Measurements from ENCODE around the gene MOV10. TPM values are rescaled to one million over a fixed set of nuclear protein-coding genes. Genes with fewer than 3 reads are reported as not detected.

MOV10 gene
- total and polyA plus RNA-seq, 9 of the 15 experiments (the other 6 are each of a cell fraction or from before 2014, with no cell fraction given), result 16.7 to 105 (median 49.5) TPM

GRCh38 chr1:112673592-112674439 is 643 bp upstream of the MOV10 start (continued):
- TF ChIP-seq ZNF165 (CRISPR knock-in tag; IDR thresholded peaks at IDR 0.05; ENCODE audit: borderline replicate concordance), result no peak
- TF ChIP-seq ZNF79 (CRISPR knock-in tag; IDR thresholded peaks at IDR 0.05; ENCODE audit: low read depth), result no peak
- TF ChIP-seq ID3 (CRISPR knock-in tag; IDR thresholded peaks at IDR 0.05), result no peak
- TF ChIP-seq ID3 (tag; IDR thresholded peaks at IDR 0.05), result 0 out of 2 replicates have a peak, but pooled peaks have one; percentile 33
- no peak for TF ChIP-seq PHF20 (IDR thresholded peaks at IDR 0.05; ENCODE audit: partially characterized antibody)
- TF ChIP-seq ZNF583 (CRISPR knock-in tag; IDR thresholded peaks at IDR 0.05), result no peak
- 0 out of 2 replicates have a peak, but pooled peaks have one; percentile 49 for TF ChIP-seq ZNF561 (CRISPR knock-in tag; conservative IDR thresholded peaks at IDR 0.05)
- TF ChIP-seq, protein P1, sequence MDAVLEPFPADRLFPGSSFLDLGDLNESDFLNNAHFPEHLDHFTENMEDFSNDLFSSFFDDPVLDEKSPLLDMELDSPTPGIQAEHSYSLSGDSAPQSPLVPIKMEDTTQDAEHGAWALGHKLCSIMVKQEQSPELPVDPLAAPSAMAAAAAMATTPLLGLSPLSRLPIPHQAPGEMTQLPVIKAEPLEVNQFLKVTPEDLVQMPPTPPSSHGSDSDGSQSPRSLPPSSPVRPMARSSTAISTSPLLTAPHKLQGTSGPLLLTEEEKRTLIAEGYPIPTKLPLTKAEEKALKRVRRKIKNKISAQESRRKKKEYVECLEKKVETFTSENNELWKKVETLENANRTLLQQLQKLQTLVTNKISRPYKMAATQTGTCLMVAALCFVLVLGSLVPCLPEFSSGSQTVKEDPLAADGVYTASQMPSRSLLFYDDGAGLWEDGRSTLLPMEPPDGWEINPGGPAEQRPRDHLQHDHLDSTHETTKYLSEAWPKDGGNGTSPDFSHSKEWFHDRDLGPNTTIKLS (IDR thresholded peaks at IDR 0.05; ENCODE audit: borderline replicate concordance, low read depth), result 0 out of 2 replicates have a peak, but pooled peaks have one; percentile 21
- TF ChIP-seq TFAM (CRISPR knock-in tag; conservative IDR thresholded peaks at IDR 0.05), result no peak
- 0 out of 2 replicates have a peak, but pooled peaks have one; percentile 78 for TF ChIP-seq KLF10 (CRISPR knock-in tag; IDR thresholded peaks at IDR 0.05)
- TF ChIP-seq IRF2 (CRISPR knock-in tag; IDR thresholded peaks at IDR 0.05), result no peak
- no peak for TF ChIP-seq VEZF1 (CRISPR knock-in tag; IDR thresholded peaks at IDR 0.05)
- TF ChIP-seq, protein P2, sequence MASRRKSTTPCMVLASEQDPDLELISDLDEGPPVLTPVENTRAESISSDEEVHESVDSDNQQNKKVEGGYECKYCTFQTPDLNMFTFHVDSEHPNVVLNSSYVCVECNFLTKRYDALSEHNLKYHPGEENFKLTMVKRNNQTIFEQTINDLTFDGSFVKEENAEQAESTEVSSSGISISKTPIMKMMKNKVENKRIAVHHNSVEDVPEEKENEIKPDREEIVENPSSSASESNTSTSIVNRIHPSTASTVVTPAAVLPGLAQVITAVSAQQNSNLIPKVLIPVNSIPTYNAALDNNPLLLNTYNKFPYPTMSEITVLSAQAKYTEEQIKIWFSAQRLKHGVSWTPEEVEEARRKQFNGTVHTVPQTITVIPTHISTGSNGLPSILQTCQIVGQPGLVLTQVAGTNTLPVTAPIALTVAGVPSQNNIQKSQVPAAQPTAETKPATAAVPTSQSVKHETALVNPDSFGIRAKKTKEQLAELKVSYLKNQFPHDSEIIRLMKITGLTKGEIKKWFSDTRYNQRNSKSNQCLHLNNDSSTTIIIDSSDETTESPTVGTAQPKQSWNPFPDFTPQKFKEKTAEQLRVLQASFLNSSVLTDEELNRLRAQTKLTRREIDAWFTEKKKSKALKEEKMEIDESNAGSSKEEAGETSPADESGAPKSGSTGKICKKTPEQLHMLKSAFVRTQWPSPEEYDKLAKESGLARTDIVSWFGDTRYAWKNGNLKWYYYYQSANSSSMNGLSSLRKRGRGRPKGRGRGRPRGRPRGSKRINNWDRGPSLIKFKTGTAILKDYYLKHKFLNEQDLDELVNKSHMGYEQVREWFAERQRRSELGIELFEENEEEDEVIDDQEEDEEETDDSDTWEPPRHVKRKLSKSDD (conservative IDR thresholded peaks at IDR 0.05; ENCODE audit: low read length), result no peak
- no peak for TF ChIP-seq ETV6 (IDR thresholded peaks at IDR 0.05; ENCODE audit: borderline replicate concordance in 1 of 2, low read depth in 2 of 2, low read length in 1 of 2)
- peak; percentile 40; the same call in 1 of the 2 replicates for TF ChIP-seq ETV6 (CRISPR knock-in tag; IDR thresholded peaks at IDR 0.05; ENCODE audit: borderline replicate concordance)
- TF ChIP-seq ZNF316 (IDR thresholded peaks at IDR 0.05), result no peak
- TF ChIP-seq ZNF77 (CRISPR knock-in tag; IDR thresholded peaks at IDR 0.05), result no peak
- no peak for TF ChIP-seq ZNF280A (IDR thresholded peaks at IDR 0.05; ENCODE audit: low read depth, partially characterized antibody)
- no peak for TF ChIP-seq HMGN3 (IDR thresholded peaks at IDR 0.05; ENCODE audit: borderline replicate concordance, extremely low read depth, insufficient read length, low read depth, low read length)
- peak in 1 of 2 experiments; percentile 78; a peak in 2 of 4 replicates for TF ChIP-seq HDAC1 (IDR thresholded peaks at IDR 0.05)
